GM12878 (cell line): ENCODE measurements around the gene NR2F1. TPM values are rescaled to one million over a fixed set of nuclear protein-coding genes. Genes with fewer than 3 reads are reported as not detected.

Source experiments
- ATAC-seq: fragments of 200-7000 bp; cut with Tn5 transposase; 3 replicates; pipeline ENCODE4 v1.9.1; 2020; ENCODE audit warnings: mild to moderate bottlenecking, moderate library complexity
- BruUV-seq: library from RNA; stranded (reverse); fragments of 400-500 nt; replicated peaks from 2 replicates; lab custom pipeline; 2021; lab: Mats Ljungman, UMichigan
- CTCF ChIA-PET: fragments of 300-600 bp; sonication (Branson Sonifier 250); formaldehyde crosslinking; extraction: SDS; loops from one replicate; lab custom pipeline; 2021; ENCODE audit warnings: inconsistent platforms; lab: Yijun Ruan, JAX
- POLR2A ChIA-PET: fragments of 350-600 bp; formaldehyde crosslinking; extraction: SDS; loops from one replicate; lab custom pipeline; 2021; ENCODE audit warnings: inconsistent platforms; lab: Charles Lee
- RAD21 ChIA-PET: fragments of 300-600 bp; sonication (Branson Sonifier 250); formaldehyde crosslinking; loops from one replicate; lab custom pipeline; 2023; ENCODE audit warnings: antibody characterized with exemption; ENCODE audit not compliant: unreplicated experiment; lab: Charles Lee
- SMC1A ChIA-PET: fragments of 300-600 bp; sonication (Branson Sonifier 250); formaldehyde crosslinking; loops from one replicate; lab custom pipeline; 2023; ENCODE audit not compliant: unreplicated experiment, uncharacterized antibody; lab: Charles Lee
- DNase-seq: peaks from one replicate; pipeline ENCODE4 v3.0.0-alpha.2; 2011; ENCODE audit warnings: low read depth, low spot score
- FAIRE-seq: peaks from 3 replicates; lab custom pipeline; 2011; peaks lifted over from hg19 to GRCh38; lab: Jason Lieb, UNC
- H2AFZ ChIP-seq: 2 replicates; pipeline ENCODE4 v1.6.0; 2011; ENCODE audit warnings: low read depth, low read length, control low read depth; ENCODE audit not compliant: control insufficient read depth
- H3K27ac ChIP-seq: 2 replicates; pipeline ENCODE4 v1.5.1; 2011; ENCODE audit warnings: control low read depth; ENCODE audit not compliant: control insufficient read depth, insufficient read depth
- H3K27me3 ChIP-seq, 2 experiments: replicated peaks in 1 of 2; 2 replicates each; pipeline versions ENCODE4 v1.6.0 to v1.6.1; 2011; ENCODE audit warnings: low read length in 1 of 2; ENCODE audit not compliant: control insufficient read depth in 2 of 2, insufficient read depth in 2 of 2
- H3K36me3 ChIP-seq, 2 experiments: 2 replicates each; pipeline ENCODE4 v1.5.1; 2011; ENCODE audit warnings: low read length in 1 of 2; ENCODE audit not compliant: control insufficient read depth in 2 of 2, insufficient read depth in 2 of 2
- H3K4me1 ChIP-seq: 2 replicates; pipeline ENCODE4 v1.6.1; 2011; ENCODE audit warnings: mild to moderate bottlenecking, low read length, moderate library complexity, mixed read lengths; ENCODE audit not compliant: control insufficient read depth, insufficient read depth
- H3K4me2 ChIP-seq: 2 replicates; pipeline ENCODE4 v1.6.0; 2011; ENCODE audit warnings: control low read depth; ENCODE audit not compliant: control insufficient read depth, insufficient read depth
- H3K4me3 ChIP-seq: fragments of 200-600 bp; sonication (generic); 2 replicates; pipeline ENCODE4 v1.5.1; 2016
- H3K79me2 ChIP-seq: 2 replicates; pipeline ENCODE4 v1.6.0; 2011; ENCODE audit warnings: low read length; ENCODE audit not compliant: control insufficient read depth, insufficient read depth
- H3K9ac ChIP-seq: 2 replicates; pipeline ENCODE4 v1.8.0; 2011; ENCODE audit warnings: low read length, control low read depth, mixed read lengths; ENCODE audit not compliant: control insufficient read depth, insufficient read depth
- H3K9me3 ChIP-seq: replicated peaks from 3 replicates; pipeline ENCODE4 v1.5.1; 2011; ENCODE audit warnings: mild to moderate bottlenecking, low read length; ENCODE audit not compliant: control insufficient read depth, insufficient read depth
- H4K20me1 ChIP-seq: 2 replicates; pipeline ENCODE4 v1.6.0; 2011; ENCODE audit not compliant: control insufficient read depth, insufficient read depth
- BHLHE40 ChIP-seq, 2 experiments: fragments of 450-650 bp in 1 of 2; IDR thresholded peaks; 2 replicates each; pipeline ENCODE4 v1.6.1; 2011 to 2017; ENCODE audit warnings: low read depth in 2 of 2, borderline replicate concordance in 1 of 2, improper control_type of control experiment in 1 of 2, low read length in 1 of 2, mild to moderate bottlenecking in 1 of 2
- E4F1 ChIP-seq: fragments of 450-650 bp; IDR thresholded peaks from 2 replicates; pipeline ENCODE4 v1.6.1; 2018; ENCODE audit warnings: borderline replicate concordance, mild to moderate bottlenecking; ENCODE audit not compliant: partially characterized antibody
- GATAD2B ChIP-seq: fragments of 450-650 bp; conservative IDR thresholded peaks from 2 replicates; pipeline ENCODE4 v1.6.1; 2017; ENCODE audit warnings: low read depth, mild to moderate bottlenecking, moderate library complexity
- NRF1 ChIP-seq: conservative IDR thresholded peaks from 2 replicates; pipeline ENCODE4 v1.6.1; 2011; ENCODE audit warnings: mild to moderate bottlenecking, low read depth, low read length, improper control_type of control experiment
- RCOR1 ChIP-seq: conservative IDR thresholded peaks from 2 replicates; pipeline ENCODE4 v1.6.1; 2012; ENCODE audit warnings: low read depth, low read length, improper control_type of control experiment
- SIN3A ChIP-seq: IDR thresholded peaks from 2 replicates; pipeline ENCODE4 v1.6.1; 2012; ENCODE audit warnings: low read depth, low read length, improper control_type of control experiment
- SUZ12 ChIP-seq: fragments of 200-600 bp; sonication (generic); IDR thresholded peaks from one replicate; pipeline ENCODE4 v1.6.1; 2018; ENCODE audit warnings: antibody characterized with exemption, mild to moderate bottlenecking; ENCODE audit not compliant: unreplicated experiment
- WGBS: methylation state at CpG from one replicate; pipeline ENCODE4 v1.1.6; 2016; ENCODE audit warnings: low lambda C conversion rate; ENCODE audit not compliant: insufficient replicate concordance, insufficient coverage; ENCODE audit errors: missing lambda C conversion rate; 5-methylcytosine and 5-hydroxymethylcytosine counted together
- in situ Hi-C: fragments of 300-500 bp; cut with MboI; formaldehyde crosslinking; loops from 9 replicates; pipeline ENCODE4 v1.14.3; 2018; ENCODE audit warnings: mixed read lengths
- intact Hi-C: fragments of 100-400 bp; cut with micrococcal nuclease; formaldehyde crosslinking; loops from one replicate; pipeline ENCODE4 v1.14.2; 2022; ENCODE audit not compliant: unreplicated experiment
- polyA plus RNA-seq, 11 experiments: library from polyadenylated mRNA; depleted of rRNA in 4 of 11; unstranded in 6 of 11; stranded (reverse) in 5 of 11; fragments of >200 nt; fragmentation: Nextera tagmentation in 4 of 11; fragmentation: Illumina TruSeq in 1 of 11; extraction: Ambion mirVana in 4 of 11; extraction: Trizol in 1 of 11; gene quantifications; 1 replicate in 1 of 11; 2 replicates in 10 of 11; pipeline versions ENCODE4 v1.2.1 to v1.2.3, GENCODE V29; 2011 to 2016; ENCODE audit warnings: inconsistent platforms in 2 of 11, missing spikeins in 2 of 11, low read depth in 1 of 11
- total RNA-seq, 4 experiments: library from RNA; depleted of rRNA in 3 of 4; stranded (reverse); fragments of >200 nt in 3 of 4; fragmentation: Illumina TruSeq in 1 of 4; extraction: Trizol in 1 of 4; gene quantifications; 2 replicates each; pipeline versions ENCODE4 v1.2.1 to v1.2.3, GENCODE V29; 2013 to 2021

Gene NR2F1
- total and polyA plus RNA-seq, 10 of the 15 experiments (the other 5 are each of a cell fraction or from before 2014, with no cell fraction given): 0.04 to 0.79 (median 0.36) TPM; not detected in 7

- TF ChIP-seq GATAD2B (no peak), SIN3A (no peak), E4F1 (no peak), NRF1 (no peak), SUZ12 (no peak), RCOR1 (no peak), BHLHE40 (IDR thresholded peaks at IDR 0.05; ENCODE audit: borderline replicate concordance in 1 of 2, low read depth in 2 of 2, low read length in 1 of 2) (no peak)
- Histone ChIP-seq H3K27ac (no peak overlapping the region), H4K20me1 (no peaks in the 10 kb centered on the region), H3K9ac (no peak overlapping the region), H3K4me1 (no peaks in the 10 kb centered on the region), H2AFZ (peak overlapping the region; percentile 17; the same call in 1 of the 2 replicates), H3K9me3 (no peaks in the 10 kb centered on the region; the same call in 1 of the 3 replicates), H3K4me2 (no peak overlapping the region), H3K27me3 (peaks cover 15 to 31% of the 10 kb centered on the region in 2 experiments), H3K79me2 (no peaks in the 10 kb centered on the region), H3K4me3 (no peak overlapping the region; the same call in 1 of the 2 replicates), H3K36me3 (no peaks in the 10 kb centered on the region)
- 38% methylated on average over 31 of the region's 32 CpGs for WGBS
- FAIRE-seq (no peak), ATAC-seq (no peak), DNase-seq (no peak)
- intact Hi-C loops: no loop called here
- in situ Hi-C loops: no loop called here
- SMC1A ChIA-PET: interaction anchor here (0.6 to 1.2 kb wide), 5 partner anchors 12 to 1398 kb away, joined by 3 to 4 read pairs (median 3); no protein-coding TSS in a partner anchor
- RAD21 ChIA-PET: interaction anchor here (0.6 kb wide), 1 partner anchor 1929 kb away, joined by 3 read pairs; no protein-coding TSS in a partner anchor
- POLR2A ChIA-PET: interaction anchor here (0.6 kb wide), 1 partner anchor 52 kb away, joined by 7 read pairs; no protein-coding TSS in a partner anchor
- no TSS peak for BruUV-seq
- CTCF ChIA-PET: no interaction called here
These were observed 11.7 kb upstream of the NR2F1 start for GRCh38 chr5:93571114-93571949.
